GM23338 (cell line): ENCODE data around the gene CD300C. TPM values are rescaled to one million over a fixed set of nuclear protein-coding genes. Genes with fewer than 3 reads are reported as not detected.

ENCODE experiments used
- ATAC-seq: fragments of 200-7000 bp; cut with Tn5 transposase; 3 replicates; pipeline ENCODE4 v1.9.1; 2020
- DNase-seq: peaks from one replicate; pipeline ENCODE4 v3.0.0-alpha.2; 2015; ENCODE audit warnings: low spot score
- H2AFZ ChIP-seq: fragments of 200-600 bp; sonication (generic); 2 replicates; pipeline ENCODE4 v1.8.0; 2016; ENCODE audit warnings: antibody characterized with exemption, mild to moderate bottlenecking, moderate library complexity
- H3F3A ChIP-seq: fragments of 200-600 bp; sonication (generic); replicated peaks from 2 replicates; pipeline ENCODE4 v1.8.0; 2017; ENCODE audit warnings: antibody characterized with exemption, mixed run types, low read depth
- H3K27ac ChIP-seq: fragments of 200-600 bp; sonication (generic); 2 replicates; pipeline ENCODE4 v1.6.1; 2016; ENCODE audit warnings: low read depth
- H3K27me3 ChIP-seq: fragments of 200-600 bp; sonication (generic); 2 replicates; pipeline ENCODE4 v1.8.0; 2016; ENCODE audit warnings: mild to moderate bottlenecking, mixed run types, moderate library complexity; ENCODE audit not compliant: insufficient read depth
- H3K36me3 ChIP-seq: fragments of 200-600 bp; sonication (generic); 2 replicates; pipeline ENCODE4 v1.8.0; 2016; ENCODE audit warnings: mild to moderate bottlenecking; ENCODE audit not compliant: insufficient read depth
- H3K4me1 ChIP-seq: fragments of 200-600 bp; sonication (generic); 2 replicates; pipeline ENCODE4 v1.8.0; 2016; ENCODE audit warnings: mild to moderate bottlenecking, moderate library complexity; ENCODE audit not compliant: insufficient read depth
- H3K4me2 ChIP-seq: fragments of 200-600 bp; sonication (generic); 2 replicates; pipeline ENCODE4 v1.7.1; 2017; ENCODE audit warnings: mixed run types
- H3K4me3 ChIP-seq: fragments of 200-600 bp; sonication (generic); 2 replicates; pipeline ENCODE4 v1.6.1; 2016; ENCODE audit warnings: mixed run types
- H3K79me2 ChIP-seq: fragments of 200-600 bp; sonication (generic); replicated peaks from 2 replicates; pipeline ENCODE4 v1.8.0; 2017; ENCODE audit warnings: mild to moderate bottlenecking; ENCODE audit not compliant: insufficient read depth
- H3K9me2 ChIP-seq: fragments of 200-600 bp; sonication (generic); 2 replicates; pipeline ENCODE4 v1.8.0; 2017; ENCODE audit not compliant: insufficient read depth
- H4K20me1 ChIP-seq: fragments of 200-600 bp; sonication (generic); replicated peaks from 2 replicates; pipeline ENCODE4 v1.8.0; 2017; ENCODE audit warnings: mild to moderate bottlenecking; ENCODE audit not compliant: insufficient read depth
- H3K27ac Mint-ChIP-seq: 2 replicates; pipeline ENCODE4 v1.8.0; 2020; ENCODE audit warnings: inconsistent platforms, mild to moderate bottlenecking, moderate library complexity, mixed read lengths
- H3K27me3 Mint-ChIP-seq: 3 replicates; pipeline ENCODE4 v1.8.0; 2022; ENCODE audit warnings: low read depth, mild to moderate bottlenecking, moderate library complexity, mixed read lengths, inconsistent platforms; ENCODE audit not compliant: insufficient read depth, poor library complexity
- H3K36me3 Mint-ChIP-seq: 3 replicates; pipeline ENCODE4 v1.8.0; 2021; ENCODE audit warnings: low read depth, mild to moderate bottlenecking, inconsistent platforms, moderate library complexity, mixed read lengths
- H3K4me1 Mint-ChIP-seq: 3 replicates; pipeline ENCODE4 v1.8.0; 2020; ENCODE audit warnings: mild to moderate bottlenecking, inconsistent platforms, mixed read lengths
- H3K4me3 Mint-ChIP-seq: 3 replicates; pipeline ENCODE4 v1.8.0; 2021; ENCODE audit warnings: moderate library complexity, mild to moderate bottlenecking, inconsistent platforms, mixed read lengths
- H3K9me3 Mint-ChIP-seq: 3 replicates; pipeline ENCODE4 v1.8.0; 2020; ENCODE audit warnings: moderate library complexity, mild to moderate bottlenecking, inconsistent platforms, mixed read lengths
- JUNB ChIP-seq: IDR thresholded peaks from one replicate; pipeline ENCODE4 v1.6.1; 2016; ENCODE audit warnings: antibody characterized with exemption; ENCODE audit not compliant: unreplicated experiment
- NANOG ChIP-seq: IDR thresholded peaks from 2 replicates; pipeline ENCODE4 v1.6.1; 2016; ENCODE audit warnings: antibody characterized with exemption, borderline replicate concordance
- POLR2AphosphoS5 ChIP-seq: IDR thresholded peaks from 2 replicates; pipeline ENCODE4 v1.6.1; 2016; ENCODE audit warnings: antibody characterized with exemption, low read depth
- polyA plus RNA-seq: library from polyadenylated mRNA; unstranded; fragments of >200 nt; fragmentation: Nextera tagmentation; extraction: Ambion mirVana; gene quantifications from 2 replicates; pipeline ENCODE4 v1.2.1, GENCODE V29; 2016
- total RNA-seq: library from RNA; depleted of rRNA; stranded (reverse); fragments of >200 nt; shearing (Covaris generic); gene quantifications from 2 replicates; pipeline ENCODE4 v1.2.3, GENCODE V29; 2014
- TF ChIP-seq, protein P1 (sequence below), 2 experiments: fragments of 200-600 bp in 1 of 2; sonication (generic) in 1 of 2; conservative IDR thresholded peaks; 2 replicates each; pipeline versions ENCODE4 v1.5.1 to v1.6.1; 2016 to 2017; ENCODE audit warnings: antibody characterized with exemption in 2 of 2, low read depth in 2 of 2, mild to moderate bottlenecking in 2 of 2, moderate library complexity in 1 of 2
- TF ChIP-seq, protein P2 (sequence below): fragments of 250-450 bp; sonication (Bioruptor Pico); IDR thresholded peaks from 2 replicates; pipeline ENCODE4 v1.5.0; 2020; ENCODE audit warnings: mild to moderate bottlenecking, moderate library complexity
- TF ChIP-seq, protein P3 (sequence below): IDR thresholded peaks from one replicate; pipeline ENCODE4 v1.6.1; 2018; ENCODE audit warnings: antibody characterized with exemption; ENCODE audit not compliant: unreplicated experiment

CD300C gene
- total and polyA plus RNA-seq, 2 experiments from 2014 or later = not detected

DNA sequence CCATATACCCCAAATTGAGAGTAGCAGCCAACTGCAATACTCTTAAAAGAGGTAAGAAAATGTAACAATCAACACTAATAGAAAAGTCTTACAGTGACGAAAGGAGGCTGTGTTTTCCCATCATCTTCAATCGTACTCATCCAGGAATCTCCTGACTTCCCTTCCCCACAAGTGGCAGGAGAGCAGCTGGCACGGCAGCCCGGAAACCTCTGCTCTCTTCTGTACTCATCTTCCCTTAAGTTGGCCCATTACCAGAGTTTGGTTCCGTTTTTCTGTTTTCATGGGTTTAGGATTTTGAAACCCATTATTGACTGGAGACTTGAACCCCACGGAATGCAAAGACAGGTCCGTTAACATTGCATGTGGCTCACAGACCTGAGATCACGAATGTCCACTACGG is 33.1 kb upstream of the CD300C start:
- peaks cover 3% of the 10 kb centered on the region for H3K27me3 Mint-ChIP-seq
- DNase-seq (no peak), ATAC-seq (no peak)
- no peak overlapping the region for H3K27ac Mint-ChIP-seq
- peaks cover 2% of the 10 kb centered on the region for H3K9me3 Mint-ChIP-seq
- no peaks in the 10 kb centered on the region; the same call in 2 of the 3 replicates for H3K36me3 Mint-ChIP-seq
- Histone ChIP-seq H3K4me3 (no peak overlapping the region), H3K27me3 (no peaks in the 10 kb centered on the region), H3K4me2 (no peak overlapping the region), H2AFZ (no peak overlapping the region), H3K36me3 (no peaks in the 10 kb centered on the region), H3K79me2 (no peaks in the 10 kb centered on the region), H3K9me2 (no peaks in the 10 kb centered on the region), H4K20me1 (no peaks in the 10 kb centered on the region), H3K4me1 (no peaks in the 10 kb centered on the region), H3F3A (no peaks in the 10 kb centered on the region), H3K27ac (no peak overlapping the region)
- H3K4me1 Mint-ChIP-seq = peaks cover 5% of the 10 kb centered on the region; the same call in 1 of the 3 replicates
- TF ChIP-seq, protein P1, sequence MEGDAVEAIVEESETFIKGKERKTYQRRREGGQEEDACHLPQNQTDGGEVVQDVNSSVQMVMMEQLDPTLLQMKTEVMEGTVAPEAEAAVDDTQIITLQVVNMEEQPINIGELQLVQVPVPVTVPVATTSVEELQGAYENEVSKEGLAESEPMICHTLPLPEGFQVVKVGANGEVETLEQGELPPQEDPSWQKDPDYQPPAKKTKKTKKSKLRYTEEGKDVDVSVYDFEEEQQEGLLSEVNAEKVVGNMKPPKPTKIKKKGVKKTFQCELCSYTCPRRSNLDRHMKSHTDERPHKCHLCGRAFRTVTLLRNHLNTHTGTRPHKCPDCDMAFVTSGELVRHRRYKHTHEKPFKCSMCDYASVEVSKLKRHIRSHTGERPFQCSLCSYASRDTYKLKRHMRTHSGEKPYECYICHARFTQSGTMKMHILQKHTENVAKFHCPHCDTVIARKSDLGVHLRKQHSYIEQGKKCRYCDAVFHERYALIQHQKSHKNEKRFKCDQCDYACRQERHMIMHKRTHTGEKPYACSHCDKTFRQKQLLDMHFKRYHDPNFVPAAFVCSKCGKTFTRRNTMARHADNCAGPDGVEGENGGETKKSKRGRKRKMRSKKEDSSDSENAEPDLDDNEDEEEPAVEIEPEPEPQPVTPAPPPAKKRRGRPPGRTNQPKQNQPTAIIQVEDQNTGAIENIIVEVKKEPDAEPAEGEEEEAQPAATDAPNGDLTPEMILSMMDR (conservative IDR thresholded peaks at IDR 0.05; ENCODE audit: low read depth in 2 of 2) = no peak
- TF ChIP-seq POLR2AphosphoS5 (no peak), NANOG (no peak)
- no peak overlapping the region for H3K4me3 Mint-ChIP-seq

- H3F3A ChIP-seq = no peaks in the 10 kb centered on the region
- Mint-ChIP-seq H3K36me3 (no peaks in the 10 kb centered on the region; the same call in 2 of the 3 replicates), H3K27ac (no peak overlapping the region), H3K27me3 (no peaks in the 10 kb centered on the region), H3K4me1 (peaks cover 5% of the 10 kb centered on the region; the same call in 1 of the 3 replicates), H3K4me3 (no peak overlapping the region), H3K9me3 (no peaks in the 10 kb centered on the region; the same call in 2 of the 3 replicates)
- no peaks in the 10 kb centered on the region for H4K20me1 ChIP-seq
- no peaks in the 10 kb centered on the region for H3K4me1 ChIP-seq
- H2AFZ ChIP-seq = no peak overlapping the region
- H3K79me2 ChIP-seq = no peaks in the 10 kb centered on the region
- no peak overlapping the region for H3K4me2 ChIP-seq
- H3K27me3 ChIP-seq = no peaks in the 10 kb centered on the region
- no peak overlapping the region for H3K27ac ChIP-seq
- no peaks in the 10 kb centered on the region for H3K36me3 ChIP-seq
- H3K9me2 ChIP-seq = no peaks in the 10 kb centered on the region
- DNase-seq = no peak
- H3K4me3 ChIP-seq = no peak overlapping the region
- ATAC-seq = no peak
- TF ChIP-seq, protein P2, sequence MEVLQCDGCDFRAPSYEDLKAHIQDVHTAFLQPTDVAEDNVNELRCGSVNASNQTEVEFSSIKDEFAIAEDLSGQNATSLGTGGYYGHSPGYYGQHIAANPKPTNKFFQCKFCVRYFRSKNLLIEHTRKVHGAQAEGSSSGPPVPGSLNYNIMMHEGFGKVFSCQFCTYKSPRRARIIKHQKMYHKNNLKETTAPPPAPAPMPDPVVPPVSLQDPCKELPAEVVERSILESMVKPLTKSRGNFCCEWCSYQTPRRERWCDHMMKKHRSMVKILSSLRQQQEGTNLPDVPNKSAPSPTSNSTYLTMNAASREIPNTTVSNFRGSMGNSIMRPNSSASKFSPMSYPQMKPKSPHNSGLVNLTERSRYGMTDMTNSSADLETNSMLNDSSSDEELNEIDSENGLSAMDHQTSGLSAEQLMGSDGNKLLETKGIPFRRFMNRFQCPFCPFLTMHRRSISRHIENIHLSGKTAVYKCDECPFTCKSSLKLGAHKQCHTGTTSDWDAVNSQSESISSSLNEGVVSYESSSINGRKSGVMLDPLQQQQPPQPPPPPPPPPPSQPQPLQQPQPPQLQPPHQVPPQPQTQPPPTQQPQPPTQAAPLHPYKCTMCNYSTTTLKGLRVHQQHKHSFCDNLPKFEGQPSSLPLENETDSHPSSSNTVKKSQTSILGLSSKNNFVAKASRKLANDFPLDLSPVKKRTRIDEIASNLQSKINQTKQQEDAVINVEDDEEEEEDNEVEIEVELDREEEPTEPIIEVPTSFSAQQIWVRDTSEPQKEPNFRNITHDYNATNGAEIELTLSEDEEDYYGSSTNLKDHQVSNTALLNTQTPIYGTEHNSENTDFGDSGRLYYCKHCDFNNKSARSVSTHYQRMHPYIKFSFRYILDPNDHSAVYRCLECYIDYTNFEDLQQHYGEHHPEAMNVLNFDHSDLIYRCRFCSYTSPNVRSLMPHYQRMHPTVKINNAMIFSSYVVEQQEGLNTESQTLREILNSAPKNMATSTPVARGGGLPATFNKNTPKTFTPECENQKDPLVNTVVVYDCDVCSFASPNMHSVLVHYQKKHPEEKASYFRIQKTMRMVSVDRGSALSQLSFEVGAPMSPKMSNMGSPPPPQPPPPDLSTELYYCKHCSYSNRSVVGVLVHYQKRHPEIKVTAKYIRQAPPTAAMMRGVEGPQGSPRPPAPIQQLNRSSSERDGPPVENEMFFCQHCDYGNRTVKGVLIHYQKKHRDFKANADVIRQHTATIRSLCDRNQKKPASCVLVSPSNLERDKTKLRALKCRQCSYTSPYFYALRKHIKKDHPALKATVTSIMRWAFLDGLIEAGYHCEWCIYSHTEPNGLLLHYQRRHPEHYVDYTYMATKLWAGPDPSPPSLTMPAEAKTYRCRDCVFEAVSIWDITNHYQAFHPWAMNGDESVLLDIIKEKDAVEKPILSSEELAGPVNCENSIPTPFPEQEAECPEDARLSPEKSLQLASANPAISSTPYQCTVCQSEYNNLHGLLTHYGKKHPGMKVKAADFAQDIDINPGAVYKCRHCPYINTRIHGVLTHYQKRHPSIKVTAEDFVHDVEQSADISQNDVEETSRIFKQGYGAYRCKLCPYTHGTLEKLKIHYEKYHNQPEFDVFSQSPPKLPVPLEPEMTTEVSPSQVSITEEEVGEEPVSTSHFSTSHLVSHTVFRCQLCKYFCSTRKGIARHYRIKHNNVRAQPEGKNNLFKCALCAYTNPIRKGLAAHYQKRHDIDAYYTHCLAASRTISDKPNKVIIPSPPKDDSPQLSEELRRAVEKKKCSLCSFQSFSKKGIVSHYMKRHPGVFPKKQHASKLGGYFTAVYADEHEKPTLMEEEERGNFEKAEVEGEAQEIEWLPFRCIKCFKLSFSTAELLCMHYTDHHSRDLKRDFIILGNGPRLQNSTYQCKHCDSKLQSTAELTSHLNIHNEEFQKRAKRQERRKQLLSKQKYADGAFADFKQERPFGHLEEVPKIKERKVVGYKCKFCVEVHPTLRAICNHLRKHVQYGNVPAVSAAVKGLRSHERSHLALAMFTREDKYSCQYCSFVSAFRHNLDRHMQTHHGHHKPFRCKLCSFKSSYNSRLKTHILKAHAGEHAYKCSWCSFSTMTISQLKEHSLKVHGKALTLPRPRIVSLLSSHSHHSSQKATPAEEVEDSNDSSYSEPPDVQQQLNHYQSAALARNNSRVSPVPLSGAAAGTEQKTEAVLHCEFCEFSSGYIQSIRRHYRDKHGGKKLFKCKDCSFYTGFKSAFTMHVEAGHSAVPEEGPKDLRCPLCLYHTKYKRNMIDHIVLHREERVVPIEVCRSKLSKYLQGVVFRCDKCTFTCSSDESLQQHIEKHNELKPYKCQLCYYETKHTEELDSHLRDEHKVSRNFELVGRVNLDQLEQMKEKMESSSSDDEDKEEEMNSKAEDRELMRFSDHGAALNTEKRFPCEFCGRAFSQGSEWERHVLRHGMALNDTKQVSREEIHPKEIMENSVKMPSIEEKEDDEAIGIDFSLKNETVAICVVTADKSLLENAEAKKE = no peak
- TF ChIP-seq JUNB = no peak
- TF ChIP-seq, protein P3, sequence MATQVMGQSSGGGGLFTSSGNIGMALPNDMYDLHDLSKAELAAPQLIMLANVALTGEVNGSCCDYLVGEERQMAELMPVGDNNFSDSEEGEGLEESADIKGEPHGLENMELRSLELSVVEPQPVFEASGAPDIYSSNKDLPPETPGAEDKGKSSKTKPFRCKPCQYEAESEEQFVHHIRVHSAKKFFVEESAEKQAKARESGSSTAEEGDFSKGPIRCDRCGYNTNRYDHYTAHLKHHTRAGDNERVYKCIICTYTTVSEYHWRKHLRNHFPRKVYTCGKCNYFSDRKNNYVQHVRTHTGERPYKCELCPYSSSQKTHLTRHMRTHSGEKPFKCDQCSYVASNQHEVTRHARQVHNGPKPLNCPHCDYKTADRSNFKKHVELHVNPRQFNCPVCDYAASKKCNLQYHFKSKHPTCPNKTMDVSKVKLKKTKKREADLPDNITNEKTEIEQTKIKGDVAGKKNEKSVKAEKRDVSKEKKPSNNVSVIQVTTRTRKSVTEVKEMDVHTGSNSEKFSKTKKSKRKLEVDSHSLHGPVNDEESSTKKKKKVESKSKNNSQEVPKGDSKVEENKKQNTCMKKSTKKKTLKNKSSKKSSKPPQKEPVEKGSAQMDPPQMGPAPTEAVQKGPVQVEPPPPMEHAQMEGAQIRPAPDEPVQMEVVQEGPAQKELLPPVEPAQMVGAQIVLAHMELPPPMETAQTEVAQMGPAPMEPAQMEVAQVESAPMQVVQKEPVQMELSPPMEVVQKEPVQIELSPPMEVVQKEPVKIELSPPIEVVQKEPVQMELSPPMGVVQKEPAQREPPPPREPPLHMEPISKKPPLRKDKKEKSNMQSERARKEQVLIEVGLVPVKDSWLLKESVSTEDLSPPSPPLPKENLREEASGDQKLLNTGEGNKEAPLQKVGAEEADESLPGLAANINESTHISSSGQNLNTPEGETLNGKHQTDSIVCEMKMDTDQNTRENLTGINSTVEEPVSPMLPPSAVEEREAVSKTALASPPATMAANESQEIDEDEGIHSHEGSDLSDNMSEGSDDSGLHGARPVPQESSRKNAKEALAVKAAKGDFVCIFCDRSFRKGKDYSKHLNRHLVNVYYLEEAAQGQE = no peak
- TF ChIP-seq, protein P1 (conservative IDR thresholded peaks at IDR 0.05; ENCODE audit: low read depth in 2 of 2) = no peak
These were observed 28.7 kb upstream of the CD300C start for GRCh38 chr17:74574489-74575142.
